K562 (cell line): ENCODE measurements around the gene KCNA2. TPM values are rescaled to one million over a fixed set of nuclear protein-coding genes. Genes with fewer than 3 reads are reported as not detected.
A peak's percentile ranks its signal among the peaks of the same experiment; 100 is the strongest.

Source experiments
- ATAC-seq: fragments of 200-7000 bp; cut with Tn5 transposase; 3 replicates; pipeline ENCODE4 v1.9.1; 2020; ENCODE audit warnings: moderate library complexity
- BruUV-seq: library from RNA; stranded (reverse); fragments of 400-500 nt; replicated peaks from 2 replicates; lab custom pipeline; 2021; lab: Mats Ljungman, UMichigan
- CTCF ChIA-PET: fragments of 300-600 bp; formaldehyde crosslinking; extraction: SDS; loops from one replicate; lab custom pipeline; 2021; ENCODE audit warnings: low intra/inter-chr PET ratio; lab: Yijun Ruan, JAX
- POLR2A ChIA-PET: fragments of 300-600, 350-650 bp; sonication (Branson Sonifier 250); formaldehyde crosslinking; extraction: SDS; loops from one replicate; lab custom pipeline; 2021; ENCODE audit warnings: antibody characterized with exemption, inconsistent platforms; lab: Yijun Ruan, JAX
- DNase-seq, 4 experiments: peaks; one replicate each; pipeline versions ENCODE4 v3.0.0 to v3.0.0-alpha.2; 2011 to 2018; ENCODE audit warnings: low spot score in 3 of 4, mixed read lengths in 3 of 4; ENCODE audit errors: extremely low read depth in 1 of 4
- FAIRE-seq: peaks from 2 replicates; lab custom pipeline; 2011; peaks lifted over from hg19 to GRCh38; lab: Jason Lieb, UNC
- H2AFZ ChIP-seq: 2 replicates; pipeline ENCODE4 v1.6.0; 2011; ENCODE audit warnings: low read depth, low read length, control low read depth, inconsistent platforms
- H3K27ac ChIP-seq: fragments of 200-600 bp; 3 replicates; pipeline ENCODE4 v1.8.0; 2011; ENCODE audit warnings: low read depth, mild to moderate bottlenecking, control low read depth, inconsistent platforms, low read length, moderate library complexity, mixed read lengths; ENCODE audit errors: extremely low read depth
- H3K27me3 ChIP-seq, 2 experiments: fragments of 300-600 bp in 1 of 2; 2 replicates in 1 of 2; 3 replicates in 1 of 2; pipeline versions ENCODE4 v1.6.0 to v1.8.0; 2011; ENCODE audit warnings: inconsistent platforms in 2 of 2, low read length in 2 of 2, mild to moderate bottlenecking in 1 of 2, mixed read lengths in 1 of 2, moderate library complexity in 1 of 2; ENCODE audit not compliant: control insufficient read depth in 2 of 2, insufficient read depth in 2 of 2
- H3K36me3 ChIP-seq: fragments of 300-600 bp; 3 replicates; pipeline ENCODE4 v1.8.0; 2011; ENCODE audit warnings: mild to moderate bottlenecking, low read length, inconsistent platforms; ENCODE audit not compliant: control insufficient read depth, insufficient read depth
- H3K4me1 ChIP-seq, 2 experiments: fragments of 200-600 bp in 1 of 2; replicated peaks in 1 of 2; 2 replicates in 1 of 2; 3 replicates in 1 of 2; pipeline versions ENCODE4 v1.5.1 to v1.8.0; 2011; ENCODE audit warnings: inconsistent platforms in 2 of 2, low read length in 2 of 2, mild to moderate bottlenecking in 1 of 2, mixed read lengths in 1 of 2, moderate library complexity in 1 of 2; ENCODE audit not compliant: control insufficient read depth in 2 of 2, insufficient read depth in 2 of 2
- H3K4me2 ChIP-seq: 2 replicates; pipeline ENCODE4 v1.6.1; 2011; ENCODE audit warnings: low read length, control low read depth, inconsistent platforms, mixed read lengths; ENCODE audit not compliant: insufficient read depth
- H3K4me3 ChIP-seq: fragments of 200-600 bp; sonication (generic), shearing (Covaris generic); 2 replicates; pipeline ENCODE4 v1.5.1; 2016; ENCODE audit warnings: control low read depth, inconsistent platforms
- H3K79me2 ChIP-seq: fragments of 200-600 bp; 3 replicates; pipeline ENCODE4 v1.8.0; 2011; ENCODE audit warnings: low read length, inconsistent platforms; ENCODE audit not compliant: control insufficient read depth, insufficient read depth
- H3K9ac ChIP-seq, 2 experiments: 2 replicates each; pipeline versions ENCODE4 v1.6.0 to v1.6.1; 2011; ENCODE audit warnings: low read depth in 2 of 2, low read length in 2 of 2, control low read depth in 1 of 2, inconsistent platforms in 1 of 2, mild to moderate bottlenecking in 1 of 2, mixed read lengths in 1 of 2; ENCODE audit not compliant: insufficient read depth in 1 of 2
- H3K9me1 ChIP-seq: one replicate; pipeline ENCODE4 v1.6.0; 2011; ENCODE audit warnings: inconsistent platforms, mild to moderate bottlenecking, low read length, moderate library complexity; ENCODE audit not compliant: control insufficient read depth, insufficient read depth
- H3K9me3 ChIP-seq: replicated peaks from 2 replicates; pipeline ENCODE4 v1.5.1; 2011; ENCODE audit warnings: low read depth, low read length, inconsistent platforms; ENCODE audit not compliant: control insufficient read depth, insufficient read depth
- H4K20me1 ChIP-seq: replicated peaks from 2 replicates; pipeline ENCODE4 v1.6.1; 2011; ENCODE audit warnings: low read length, inconsistent platforms, mixed read lengths; ENCODE audit not compliant: control insufficient read depth, insufficient read depth
- CC2D1A ChIP-seq: fragments of 450-650 bp; IDR thresholded peaks from 2 replicates; pipeline ENCODE4 v1.6.1; 2017; ENCODE audit warnings: mild to moderate bottlenecking
- CREM ChIP-seq: IDR thresholded peaks from 2 replicates; pipeline ENCODE4 v1.6.1; 2014; ENCODE audit warnings: antibody characterized with exemption, low read depth
- ETV1 ChIP-seq: fragments of 450-650 bp; conservative IDR thresholded peaks from 2 replicates; pipeline ENCODE4 v1.6.1; 2016; ENCODE audit warnings: missing genetic modification characterization, control low read depth, low read depth, missing compliant biosample characterization
- FOXM1 ChIP-seq, 2 experiments: fragments of 450-650 bp in 1 of 2; sonication (generic) in 1 of 2; formaldehyde crosslinking in 1 of 2; IDR thresholded peaks; 2 replicates each; pipeline versions ENCODE4 v1.6.1 to v1.9.0; 2017 to 2022; ENCODE audit warnings: low read depth in 2 of 2, mild to moderate bottlenecking in 2 of 2, missing genetic modification reagents in 1 of 2, moderate library complexity in 1 of 2
- KLF16 ChIP-seq: IDR thresholded peaks from 2 replicates; pipeline ENCODE4 v1.6.1; 2016; ENCODE audit warnings: antibody characterized with exemption
- NFIC ChIP-seq: fragments of 450-650 bp; IDR thresholded peaks from 2 replicates; pipeline ENCODE4 v1.6.1; 2017; ENCODE audit warnings: mild to moderate bottlenecking, inconsistent platforms
- PREB ChIP-seq: sonication (generic); formaldehyde crosslinking; IDR thresholded peaks from 2 replicates; pipeline ENCODE4 v1.8.1; 2023; ENCODE audit warnings: mild to moderate bottlenecking, missing genetic modification reagents
- RAD21 ChIP-seq, 2 experiments: fragments of 250-450 bp in 1 of 2; fragments of 450-650 bp in 1 of 2; sonication (Bioruptor Pico) in 1 of 2; formaldehyde crosslinking in 1 of 2; IDR thresholded peaks in 1 of 2; conservative IDR thresholded peaks in 1 of 2; 2 replicates each; pipeline versions ENCODE4 v1.4.0 to v1.8.0; 2020 to 2022; ENCODE audit warnings: mild to moderate bottlenecking in 2 of 2, moderate library complexity in 1 of 2
- RB1 ChIP-seq: fragments of 450-650 bp; IDR thresholded peaks from 2 replicates; pipeline ENCODE4 v1.6.1; 2017; ENCODE audit warnings: low read depth, mild to moderate bottlenecking
- SMARCC2 ChIP-seq: fragments of 450-650 bp; IDR thresholded peaks from 2 replicates; pipeline ENCODE4 v1.6.1; 2017; ENCODE audit warnings: antibody characterized with exemption, moderate library complexity, mild to moderate bottlenecking, low read depth
- SMC3 ChIP-seq: conservative IDR thresholded peaks from 2 replicates; pipeline ENCODE4 v1.6.1; 2011; ENCODE audit warnings: low read depth, low read length, improper control_type of control experiment; ENCODE audit not compliant: insufficient read depth
- SPI1 ChIP-seq: IDR thresholded peaks from 2 replicates; pipeline ENCODE4 v1.6.1; 2011; ENCODE audit warnings: low read depth, low read length, control low read depth, borderline replicate concordance
- STAG1 ChIP-seq: sonication (generic); formaldehyde crosslinking; IDR thresholded peaks from 2 replicates; pipeline ENCODE4 v1.5.0; 2020; ENCODE audit warnings: missing genetic modification reagents, borderline replicate concordance
- STAT6 ChIP-seq: sonication (generic); formaldehyde crosslinking; IDR thresholded peaks from 2 replicates; pipeline ENCODE4 v1.8.1; 2023; ENCODE audit warnings: mild to moderate bottlenecking, missing genetic modification reagents
- XRCC5 ChIP-seq: fragments of 200-400 bp; formaldehyde crosslinking; IDR thresholded peaks from 2 replicates; pipeline ENCODE4 v1.6.1; 2017; ENCODE audit warnings: low read depth, mild to moderate bottlenecking, low read length
- ZBTB17 ChIP-seq: fragments of 450-650 bp; formaldehyde crosslinking; IDR thresholded peaks from 2 replicates; pipeline ENCODE4 v1.4.0; 2020; ENCODE audit warnings: mild to moderate bottlenecking
- WGBS: fragments of 100-300 bp; shearing (Covaris generic); methylation state at CpG from one replicate; pipeline ENCODE4 v1.1.6; 2016; ENCODE audit warnings: low coverage, mixed read lengths; ENCODE audit not compliant: insufficient coverage; ENCODE audit errors: missing lambda C conversion rate; 5-methylcytosine and 5-hydroxymethylcytosine counted together
- in situ Hi-C: fragments of 300-500 bp; cut with MboI; formaldehyde crosslinking; loops from 4 replicates; pipeline ENCODE4 v1.15.0; 2018; ENCODE audit warnings: inconsistent platforms, mixed read lengths
- intact Hi-C: fragments of 100-400 bp; cut with micrococcal nuclease; formaldehyde crosslinking; loops from 2 replicates; pipeline ENCODE4 v1.14.2; 2022
- polyA plus RNA-seq, 8 experiments: library from polyadenylated mRNA; depleted of rRNA in 4 of 8; stranded (reverse) in 5 of 8; unstranded in 3 of 8; fragments of >200 nt; fragmentation: Nextera tagmentation in 2 of 8; fragmentation: Illumina TruSeq in 1 of 8; extraction: Ambion mirVana in 2 of 8; extraction: Trizol in 1 of 8; gene quantifications; 2 replicates each; pipeline versions ENCODE4 v1.2.1 to v1.2.3, GENCODE V29; 2011 to 2014; ENCODE audit warnings: inconsistent platforms in 1 of 8, missing spikeins in 1 of 8
- total RNA-seq, 7 experiments: library from RNA; depleted of rRNA in 6 of 7; stranded (reverse); fragments of >200 nt in 6 of 7; fragmentation: Illumina TruSeq in 2 of 7; extraction: Trizol in 2 of 7; gene quantifications; 2 replicates each; pipeline versions ENCODE4 v1.2.1 to v1.2.3, GENCODE V29; 2011 to 2021; ENCODE audit warnings: low replicate concordance in 1 of 7

The KCNA2 gene
- total and polyA plus RNA-seq, 9 of the 15 experiments (the other 6 are each of a cell fraction or from before 2014, with no cell fraction given): not detected

GRCh38 chr1:110616587-110616986, 10.4 kb upstream of the KCNA2 start (continued):
- TF ChIP-seq STAT6 (CRISPR knock-in tag): no peak
- TF ChIP-seq SMARCC2: peak; percentile 61
- TF ChIP-seq, all 486 proteins: peak for 39

- Histone ChIP-seq H4K20me1 (no peaks in the 10 kb centered on the region; the same call in 1 of the 2 replicates), H3K79me2 (no peaks in the 10 kb centered on the region), H2AFZ (peak overlapping the region; percentile 73), H3K4me1 (peaks cover 20 to 22% of the 10 kb centered on the region in 2 experiments), H3K27me3 (peaks cover 6 to 19% of the 10 kb centered on the region in 2 experiments; a peak in 4 of 5 replicates), H3K4me2 (no peak overlapping the region), H3K36me3 (no peaks in the 10 kb centered on the region), H3K9me3 (no peaks in the 10 kb centered on the region), H3K4me3 (no peak overlapping the region), H3K27ac (no peak overlapping the region), H3K9me1 (no peaks in the 10 kb centered on the region), H3K9ac (no peak overlapping the region)
- 5% methylated on average over 9 of the region's 9 CpGs for WGBS
- peak; percentile 92 for FAIRE-seq
- peak; percentile 67 to 83 (median 74) for DNase-seq
- CTCF ChIA-PET: interaction anchor here (0.6 to 2.8 kb wide), 7 partner anchors 15 to 1154 kb away, joined by 3 to 17 read pairs (median 3); no protein-coding TSS in a partner anchor
- in situ Hi-C loops: no loop called here
- intact Hi-C loops: loop anchor here (1.0 to 5.0 kb wide), 3 partner anchors 61 to 377 kb away; no protein-coding TSS in a partner anchor
- no TSS peak for BruUV-seq
- ATAC-seq: peak; percentile 85
- POLR2A ChIA-PET: interaction anchor here (1.1 kb wide), 1 partner anchor 159 kb away, joined by 5 read pairs; no protein-coding TSS in a partner anchor
- TF ChIP-seq ZBTB17 (CRISPR knock-in tag) (no peak), NFIC (peak; percentile 7; the same call in 1 of the 2 replicates), RB1 (0 out of 2 replicates have a peak, but pooled peaks have one; percentile 27), CREM (0 out of 2 replicates have a peak, but pooled peaks have one; percentile 29), FOXM1 (IDR thresholded peaks at IDR 0.05; ENCODE audit: low read depth) (no peak), FOXM1 (CRISPR knock-in tag; IDR thresholded peaks at IDR 0.05; ENCODE audit: low read depth) (no peak), CC2D1A (0 out of 2 replicates have a peak, but pooled peaks have one; percentile 34), STAG1 (CRISPR knock-in tag) (peak; percentile 38; the same call in 1 of the 2 replicates), SMC3 (peak; percentile 54; the same call in 1 of the 2 replicates), XRCC5 (0 out of 2 replicates have a peak, but pooled peaks have one; percentile 52), KLF16 (peak; percentile 35; the same call in 1 of the 2 replicates), SPI1 (peak; percentile 72; the same call in 1 of the 2 replicates), ETV1 (tag) (peak; percentile 34), PREB (CRISPR knock-in tag) (no peak), RAD21 (CRISPR knock-in tag; conservative IDR thresholded peaks at IDR 0.05 in 1 of 2, IDR thresholded peaks at IDR 0.05 in 1 of 2) (peak; percentile 71 to 88)
Observed at GRCh38 chr1:110615548-110616130, 9.5 kb upstream of the KCNA2 start.
